GM19351 (cell line): ENCODE results near the gene KCNN3.

Experiments used
- ATAC-seq: cut with Tn5 transposase; IDR thresholded peaks from one replicate; pipeline ENCODE4 v1.9.1; 2021; ENCODE audit warnings: mild to moderate bottlenecking, moderate library complexity; ENCODE audit not compliant: unreplicated experiment

KCNN3 gene

DNA sequence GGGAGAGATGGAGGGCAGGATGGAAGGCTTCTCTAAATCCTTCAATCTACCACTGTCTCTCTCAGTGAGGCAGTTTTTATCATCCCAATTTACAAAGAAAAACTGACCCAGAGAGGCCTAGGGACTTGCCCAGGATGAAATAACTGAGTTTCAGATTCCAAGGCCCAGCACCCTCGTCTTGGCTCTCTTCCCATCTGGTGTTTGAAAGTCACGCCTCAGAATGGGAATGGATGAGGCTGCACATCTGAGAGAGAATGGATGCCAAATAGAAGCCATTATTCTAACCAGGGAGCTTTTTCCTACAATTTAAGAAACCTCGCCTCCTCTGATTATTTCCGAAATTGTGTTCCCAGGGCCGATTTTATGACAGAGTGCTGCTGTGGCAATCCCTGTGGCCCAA lies 10.6 kb upstream of the KCNN3 start:
- no peak for ATAC-seq

DNA sequence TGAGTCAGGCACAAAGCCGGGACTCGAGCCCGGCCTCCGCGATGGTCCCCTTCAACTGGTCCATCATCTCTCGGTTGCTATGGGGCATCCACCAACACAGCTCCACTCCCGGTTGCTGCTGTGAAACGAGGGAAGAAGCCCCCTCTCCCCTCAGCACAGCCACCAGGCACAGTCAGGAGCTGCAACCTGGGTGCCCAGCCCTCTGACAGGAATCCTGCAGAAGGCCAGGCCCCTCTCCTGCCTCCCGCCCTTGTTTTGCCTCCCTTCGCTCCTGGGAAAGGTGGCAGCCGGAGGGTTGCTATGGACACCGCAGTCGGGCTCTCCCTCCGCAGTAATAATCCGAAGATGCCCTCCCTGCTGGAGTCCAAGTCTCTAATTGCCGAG lies 8.9 kb upstream of the KCNN3 start:
- no peak for ATAC-seq

DNA sequence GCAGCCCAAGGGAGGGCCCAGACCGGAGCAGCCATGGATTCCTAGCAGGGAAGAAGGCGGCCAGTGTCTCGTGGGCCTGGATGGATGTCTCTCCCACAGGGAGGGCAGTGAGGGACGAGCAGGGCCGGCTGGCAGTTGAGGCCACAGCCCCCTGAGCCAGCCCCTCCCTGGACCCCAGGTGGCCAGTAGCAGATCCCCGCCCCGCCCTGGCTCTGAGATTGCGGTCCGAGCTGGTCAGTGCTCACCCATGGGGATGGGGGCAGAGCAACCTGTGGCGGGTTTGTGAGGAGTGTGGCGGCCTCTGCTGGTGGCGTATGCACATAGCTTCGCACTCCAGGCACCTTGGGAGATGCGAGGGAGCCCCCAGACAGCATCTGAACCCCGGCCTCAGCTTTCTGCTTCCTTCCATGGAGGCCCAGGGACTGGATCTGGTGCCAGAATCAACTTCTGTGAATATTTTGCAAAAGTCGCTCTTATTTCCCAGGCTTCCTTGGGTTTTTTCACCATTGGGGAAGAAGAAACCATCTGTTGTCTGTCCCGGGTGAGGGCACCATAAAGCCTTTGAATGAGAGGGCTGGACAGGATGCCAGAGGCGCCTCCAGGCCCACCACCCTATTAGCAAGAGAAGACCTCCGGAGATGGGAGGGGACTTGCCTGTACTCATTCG lies 8.4 kb upstream of the KCNN3 start:
- no peak for ATAC-seq

DNA sequence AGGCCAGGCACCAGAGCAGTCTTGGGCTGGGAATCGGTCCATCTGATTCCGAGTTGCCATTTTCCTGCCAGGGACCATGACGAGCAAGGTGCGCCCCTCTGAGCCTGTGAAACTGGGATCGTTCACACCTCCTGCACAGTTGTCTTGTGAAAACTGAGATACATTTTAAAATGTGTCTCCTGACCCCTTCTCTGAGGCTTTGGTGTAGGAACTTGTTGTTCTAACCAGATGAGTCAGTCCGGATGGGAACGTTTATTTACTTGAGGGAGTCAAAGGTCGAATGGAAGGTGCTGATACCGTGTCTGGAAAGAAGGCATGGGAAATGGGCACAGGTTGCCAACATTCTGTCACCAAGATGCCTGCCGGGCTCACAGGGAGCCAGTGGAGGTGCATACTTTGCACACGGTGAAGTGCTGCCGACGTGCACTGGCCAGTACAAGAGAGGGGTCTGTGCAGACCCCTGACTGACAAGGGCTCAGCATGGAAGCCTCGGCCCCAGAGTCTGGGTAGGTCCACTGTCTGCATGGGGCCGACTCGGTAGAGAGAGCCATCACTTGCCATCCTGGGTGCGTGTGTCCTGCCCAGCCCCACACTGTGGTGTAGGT lies 7.4 kb upstream of the KCNN3 start:
- no peak for ATAC-seq

DNA sequence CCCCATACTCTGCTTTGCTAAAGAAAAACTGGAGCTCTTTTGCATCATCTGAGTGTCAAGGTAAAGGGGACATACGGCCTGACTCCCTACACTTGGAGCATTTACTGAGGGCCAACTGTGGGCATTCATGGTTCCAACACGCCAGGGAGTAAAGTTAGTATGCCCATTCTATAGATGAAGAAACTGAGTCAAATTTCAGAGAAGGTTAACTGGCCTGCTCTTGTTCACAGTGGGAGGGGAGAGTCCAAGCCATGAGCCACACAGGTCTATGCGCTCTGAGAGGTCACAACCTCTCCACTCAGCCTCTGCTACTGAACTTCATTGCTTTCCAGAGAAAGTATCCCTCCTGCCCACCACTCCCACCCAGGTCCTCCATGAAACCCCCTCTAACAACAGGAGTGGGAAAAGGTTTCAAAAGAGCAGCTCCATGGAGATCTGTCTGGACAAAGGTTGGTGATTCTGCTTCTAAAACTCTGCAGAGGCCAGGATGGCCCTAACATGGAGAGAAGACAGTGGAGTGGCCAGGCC lies 6.8 kb upstream of the KCNN3 start:
- no peak for ATAC-seq

DNA sequence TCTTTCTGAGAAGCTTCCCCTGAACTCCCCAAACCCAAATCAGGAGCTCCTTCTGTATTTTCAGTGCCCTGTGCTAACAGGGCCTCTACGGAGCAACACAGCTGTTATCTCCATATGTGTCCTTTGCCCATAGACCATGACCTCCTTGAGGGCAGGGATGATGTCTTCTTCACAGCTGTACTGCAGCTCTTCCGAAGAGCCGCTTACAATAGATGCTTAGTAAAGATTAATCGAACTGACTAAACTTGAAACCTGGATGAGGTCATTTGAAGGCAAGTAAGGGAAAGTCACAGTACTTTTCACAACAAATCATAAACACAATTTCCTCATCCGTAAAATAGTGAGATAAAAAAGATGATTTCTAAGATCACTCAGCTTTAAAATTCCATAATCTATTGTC lies 4.4 kb upstream of the KCNN3 start:
- ATAC-seq, result no peak

DNA sequence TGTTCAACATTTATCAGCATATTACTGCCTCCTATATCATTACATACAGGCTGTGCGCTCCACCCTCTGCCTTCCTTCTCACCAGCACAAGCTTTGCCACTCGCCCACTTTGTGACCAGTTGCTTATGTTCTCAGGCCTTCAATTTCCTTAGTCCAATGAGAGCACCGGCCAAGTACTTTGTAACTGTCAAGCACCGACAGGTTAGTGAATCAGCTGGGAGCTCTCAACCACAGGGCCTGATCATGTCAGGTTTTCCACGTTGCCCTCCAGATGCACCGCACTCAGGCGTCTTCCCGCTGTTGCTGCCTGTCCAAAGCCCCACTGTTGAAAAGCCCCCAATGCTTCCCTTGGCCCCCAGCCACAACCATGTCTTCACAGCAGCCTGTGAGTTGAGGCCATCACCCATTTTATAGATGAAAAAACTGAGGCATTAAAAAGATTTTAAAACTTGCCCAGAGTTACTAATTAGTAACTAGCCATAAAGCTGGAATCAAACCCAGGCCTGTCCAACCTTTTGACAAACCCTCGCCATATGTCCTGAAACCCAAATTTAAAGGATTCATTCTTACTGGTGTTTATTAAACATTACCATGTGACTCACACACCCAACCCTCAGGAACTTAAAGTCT lies 3.4 kb upstream of the KCNN3 start:
- ATAC-seq, result no peak

DNA sequence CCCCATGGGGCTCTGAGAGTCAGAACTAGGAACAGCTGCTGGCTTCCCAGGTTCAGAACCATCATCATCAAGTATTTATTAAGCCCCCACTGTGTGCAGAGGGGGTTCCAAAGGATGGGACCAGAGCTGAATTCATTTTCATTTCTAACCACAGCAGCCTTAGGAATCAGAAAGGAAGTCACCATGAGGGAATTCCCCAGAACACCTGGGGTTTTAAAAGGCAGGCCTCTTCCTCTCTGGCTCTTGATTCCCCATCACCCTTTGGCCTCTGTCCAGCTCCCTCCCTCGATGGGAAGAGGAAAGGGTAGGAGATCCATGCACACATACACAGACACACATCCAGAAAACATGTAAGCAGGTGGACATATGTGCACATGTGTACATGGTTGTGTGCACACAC lies 1.3 kb upstream of the KCNN3 start:
- no peak for ATAC-seq

DNA sequence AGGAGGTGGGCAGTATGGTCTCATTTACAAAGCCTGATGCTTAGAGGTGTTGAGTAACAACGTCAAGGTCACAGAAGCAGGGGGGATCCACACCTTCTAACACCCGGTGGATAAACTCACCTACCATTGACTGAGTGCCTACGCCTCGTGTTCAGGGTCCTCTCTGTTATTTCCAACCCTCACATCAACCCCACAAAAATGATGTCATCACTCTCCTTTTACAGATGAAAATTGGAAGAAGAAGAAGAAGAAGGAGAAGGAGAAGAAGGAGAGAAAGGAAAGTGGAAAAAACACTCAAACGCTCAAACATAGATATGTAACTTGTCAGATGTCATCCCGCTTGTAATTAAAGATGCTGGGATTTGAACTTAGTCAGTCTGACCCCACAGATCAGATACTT lies 653 bp upstream of the KCNN3 start:
- no peak for ATAC-seq

DNA sequence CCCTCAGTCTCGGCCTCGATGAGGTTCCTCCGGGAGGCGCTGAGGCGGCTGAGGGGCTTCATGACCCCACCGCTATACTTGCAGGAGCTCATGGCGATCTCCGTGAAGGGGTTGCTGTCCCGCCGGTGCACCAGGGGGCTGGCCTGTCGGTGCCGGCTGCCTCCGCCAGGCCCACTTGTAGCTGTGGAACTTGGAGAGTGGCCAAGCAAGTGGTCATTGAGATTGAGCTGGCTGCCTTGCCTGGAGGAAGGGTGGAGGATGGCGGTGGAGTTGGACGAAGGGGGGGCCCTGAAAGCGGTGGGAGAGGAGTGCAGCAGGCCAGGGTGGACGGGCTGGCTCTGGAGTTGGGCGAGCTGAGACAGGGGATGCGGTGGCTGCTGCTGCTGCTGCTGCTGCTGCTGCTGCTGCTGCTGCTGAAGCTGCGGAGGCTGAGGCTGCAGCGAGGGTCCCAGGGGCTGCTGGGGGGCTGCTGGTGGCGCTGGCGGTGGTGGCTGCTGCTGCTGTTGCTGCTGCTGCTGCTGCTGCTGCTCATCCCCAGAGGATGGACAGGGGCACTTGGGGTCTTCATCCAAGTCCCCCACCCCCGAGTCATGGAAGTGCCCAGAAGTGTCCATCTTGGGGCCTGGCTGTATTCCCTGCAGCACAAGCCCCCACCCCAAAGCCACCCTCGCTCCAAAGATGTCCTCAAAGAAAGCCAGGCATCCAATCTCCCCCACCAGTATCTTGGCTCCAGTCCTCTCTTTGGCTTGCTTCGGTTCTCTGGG lies 548 bp downstream of the KCNN3 start:
- peak; percentile 15 for ATAC-seq

DNA sequence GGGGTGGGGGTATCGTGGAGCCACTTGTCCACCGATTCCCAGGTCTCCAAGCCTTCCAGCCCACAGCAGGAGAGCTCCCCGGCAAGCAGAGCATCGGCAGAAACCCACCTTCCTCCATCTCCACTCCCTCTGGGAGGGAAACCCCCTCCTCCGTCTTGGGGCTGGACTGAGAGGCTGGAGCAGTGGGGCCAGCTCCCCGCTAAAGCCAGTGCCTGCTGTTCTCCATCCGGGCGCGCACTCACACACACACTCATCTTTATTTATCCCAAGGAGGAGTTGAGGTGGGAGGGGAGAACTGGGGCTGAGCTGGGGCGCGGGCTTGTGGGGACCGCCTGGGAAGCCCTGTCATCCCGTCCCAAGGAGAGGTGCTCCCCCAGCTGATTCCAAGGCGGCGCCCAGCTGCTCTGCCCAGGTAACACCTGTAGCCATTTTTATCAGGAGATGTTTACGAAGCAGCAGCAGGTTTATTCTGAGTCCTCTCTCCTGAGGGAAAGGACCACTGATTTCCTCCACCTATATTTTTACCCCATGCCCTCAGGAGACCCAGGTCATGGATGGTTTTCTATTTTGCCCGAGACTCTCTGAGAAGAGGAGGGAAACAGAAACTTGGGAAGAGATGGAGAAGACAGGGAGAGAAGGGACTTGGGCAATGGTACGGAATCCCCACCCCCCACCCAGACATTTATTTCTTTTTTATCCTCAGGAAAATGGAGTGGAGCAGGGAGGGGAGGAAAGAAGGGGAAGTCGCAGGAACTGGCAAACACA lies 2.1 kb downstream of the KCNN3 start:
- no peak for ATAC-seq

DNA sequence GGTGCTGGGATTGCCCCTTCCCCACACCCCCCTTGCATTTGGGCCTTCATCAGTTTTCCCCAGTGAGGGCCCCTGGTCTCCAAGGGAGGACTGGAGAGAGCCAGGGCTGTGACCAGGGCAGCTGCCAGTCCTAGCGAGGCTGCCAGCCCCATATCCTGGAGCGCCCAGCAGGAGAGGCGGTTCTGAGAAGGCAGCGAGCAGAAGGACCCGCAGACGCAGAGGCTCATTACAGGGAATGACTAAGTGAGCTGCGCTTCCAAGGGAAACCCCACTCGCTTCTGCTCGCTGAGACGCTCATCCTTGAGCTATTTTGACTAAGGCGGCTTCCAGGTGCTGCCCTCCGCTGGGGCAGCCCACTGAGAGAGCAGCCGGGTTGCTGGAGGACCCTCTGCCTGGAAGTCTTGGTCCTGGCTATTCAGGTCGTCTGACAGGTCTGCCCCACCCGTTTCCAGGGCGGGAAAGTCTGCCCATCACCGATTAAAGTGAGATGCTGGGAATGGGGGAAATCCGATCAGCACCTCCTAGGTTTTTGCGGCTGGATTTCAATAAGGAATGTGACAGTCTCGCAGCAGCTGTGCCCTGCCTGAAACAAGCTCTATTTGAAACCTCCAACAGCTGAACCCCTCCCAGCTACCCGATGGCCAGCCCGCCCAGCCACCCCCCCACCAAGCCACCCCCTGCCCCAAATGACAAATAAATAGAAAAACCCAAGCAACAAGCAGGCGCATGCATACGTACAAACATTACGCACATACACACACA lies 2.8 kb downstream of the KCNN3 start:
- ATAC-seq, result no peak

DNA sequence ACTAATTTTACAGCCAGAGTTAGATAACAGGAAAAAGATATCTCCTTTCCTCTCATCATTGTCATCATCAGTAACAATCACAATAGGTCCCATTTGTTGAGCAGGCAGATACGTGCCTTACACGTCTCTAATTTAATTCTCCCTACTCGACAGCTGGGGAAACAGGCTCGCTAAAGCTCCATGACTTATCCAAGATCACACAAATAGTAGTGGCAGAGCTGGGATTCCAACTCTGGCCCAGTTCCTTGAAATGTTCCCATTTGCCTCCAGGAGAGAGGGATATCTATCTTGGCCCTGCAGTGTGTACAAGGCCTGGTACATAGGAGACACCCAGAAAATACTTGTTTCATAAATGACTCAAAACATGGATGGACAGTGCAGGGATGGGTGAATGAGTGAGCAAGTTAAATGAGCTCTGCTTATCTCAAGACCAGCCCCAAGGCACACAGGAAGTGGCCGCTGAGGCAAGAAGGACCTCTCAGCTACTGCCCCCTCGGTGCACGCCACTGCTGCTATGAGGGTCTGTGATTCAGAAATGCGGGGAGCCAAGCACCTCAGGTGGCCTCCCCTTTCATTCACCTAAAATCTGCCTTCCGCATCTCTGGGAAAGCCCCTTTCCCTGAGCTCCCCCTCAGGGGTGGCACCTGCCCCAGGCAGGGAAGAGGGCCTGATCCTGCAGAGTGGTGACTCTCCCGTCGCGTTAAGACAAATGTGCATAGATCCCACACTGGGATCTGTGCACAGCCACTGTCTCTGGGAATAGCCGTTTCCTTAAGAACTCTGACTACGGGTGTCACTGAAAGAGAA lies 3.6 kb downstream of the KCNN3 start:
- ATAC-seq, result no peak

DNA sequence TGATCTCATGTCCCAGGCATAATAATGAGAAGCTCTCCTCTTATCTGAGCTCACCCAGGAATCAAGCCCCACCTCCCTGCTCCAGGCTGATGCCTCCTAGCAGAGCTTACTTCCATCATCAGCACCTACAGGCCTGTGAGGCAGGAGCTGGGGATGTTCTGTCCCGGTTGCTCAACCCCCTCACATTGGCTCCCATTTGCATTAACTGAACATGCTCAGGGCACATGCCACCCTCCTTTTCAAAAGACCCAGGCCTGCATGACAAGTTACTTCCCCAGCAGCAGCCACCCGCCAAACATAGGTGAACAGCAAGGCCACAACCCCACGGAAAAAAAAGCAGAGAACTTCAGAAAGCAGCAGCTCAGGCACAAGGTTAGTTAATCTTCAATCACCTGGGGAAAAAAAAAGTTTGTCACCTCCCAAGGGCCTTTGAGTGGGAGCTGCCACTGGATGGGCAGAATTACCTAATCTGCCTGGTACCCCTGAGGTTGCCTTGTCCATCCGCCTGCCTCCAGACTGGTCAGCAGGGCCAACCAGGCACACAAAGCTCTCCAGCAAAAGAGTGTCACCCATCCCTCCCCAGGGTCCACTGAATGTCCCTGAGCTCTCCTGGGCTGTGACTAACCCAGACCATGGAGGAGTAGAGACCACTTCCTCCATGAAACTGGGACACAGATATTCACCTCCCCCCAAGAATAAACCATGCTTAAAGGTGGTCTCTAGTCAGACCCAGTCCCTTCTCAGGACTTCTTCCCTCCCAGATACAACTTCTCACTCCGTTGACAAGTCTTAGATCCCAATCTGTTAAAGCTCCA lies 4.4 kb downstream of the KCNN3 start:
- no peak for ATAC-seq

DNA sequence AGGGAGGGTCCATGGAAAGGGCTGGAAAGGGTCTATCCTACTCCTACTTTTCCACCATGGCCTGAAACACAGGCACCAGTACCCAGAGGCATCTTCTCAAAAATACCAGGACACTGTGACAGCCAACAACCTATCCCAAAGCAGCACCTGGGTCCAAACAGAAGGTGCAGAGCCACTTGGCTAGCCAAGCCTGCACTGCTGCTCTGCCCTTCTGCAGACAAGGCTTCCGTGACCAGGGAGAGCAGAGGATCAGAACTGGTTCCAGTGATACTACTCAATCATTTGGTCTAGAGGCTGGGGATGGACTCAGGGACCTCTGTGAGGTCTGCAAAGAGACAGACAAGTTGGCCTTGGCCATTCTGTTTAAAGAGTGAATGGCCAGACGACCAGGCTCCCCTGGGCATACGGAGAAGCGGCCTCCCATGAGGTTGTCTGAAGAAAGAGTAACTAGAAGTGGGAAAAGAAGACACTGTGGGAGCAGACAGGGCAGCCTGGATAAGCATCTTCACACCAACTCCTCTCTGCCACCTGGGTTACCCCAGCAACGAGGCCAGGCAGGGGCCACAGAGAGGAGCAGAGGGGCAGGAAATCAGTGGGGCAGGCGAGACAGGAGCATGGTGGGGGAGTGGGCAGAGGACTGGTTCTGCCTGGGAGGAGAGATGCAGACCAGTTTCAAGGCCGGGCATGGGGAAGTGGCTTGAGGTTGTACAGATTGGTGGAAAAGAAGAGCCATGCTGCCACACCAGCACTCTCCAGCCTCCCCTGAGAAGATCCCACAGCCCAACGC lies 5.7 kb downstream of the KCNN3 start:
- no peak for ATAC-seq

DNA sequence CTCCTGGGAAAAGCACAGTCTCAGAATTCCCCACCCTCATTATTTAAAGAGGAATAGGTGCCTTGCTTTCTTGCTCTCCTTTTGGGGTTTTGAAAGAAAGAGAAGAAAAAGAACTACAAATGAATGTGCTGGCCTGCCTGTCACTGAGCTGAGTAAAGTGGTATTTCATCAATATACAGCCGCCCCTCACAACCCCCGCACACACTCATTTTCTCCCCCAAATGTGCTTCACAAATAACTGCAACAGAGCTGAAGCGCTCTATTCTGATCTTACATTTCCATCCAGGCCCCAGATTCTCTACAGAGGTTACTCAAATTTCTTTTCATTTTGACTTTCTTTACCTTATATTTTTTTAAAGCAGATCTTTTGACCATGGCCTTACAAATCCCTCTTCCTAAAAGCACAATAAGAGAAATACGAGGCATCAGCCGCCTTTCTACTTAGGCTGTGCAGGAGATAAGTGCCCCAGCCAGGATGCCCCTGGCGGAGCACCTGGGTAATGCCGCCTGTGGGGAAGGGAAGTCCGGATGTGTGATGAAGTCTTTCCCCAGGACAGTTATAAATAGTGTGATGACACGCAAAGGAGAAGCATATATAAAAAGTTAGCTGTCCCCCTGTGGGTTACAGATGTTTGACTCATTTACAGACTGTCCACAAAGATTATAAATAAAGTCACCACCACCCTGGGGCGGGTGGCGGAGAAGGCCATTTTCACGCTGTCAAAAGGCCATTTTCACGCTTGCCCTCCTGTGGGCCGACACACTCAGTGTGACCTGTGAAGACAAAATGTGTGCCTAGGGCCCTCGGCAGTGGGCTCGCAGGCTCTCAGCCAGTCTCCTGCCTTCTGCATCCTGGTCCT lies 6.5 kb downstream of the KCNN3 start:
- ATAC-seq, result peak; percentile 33

DNA sequence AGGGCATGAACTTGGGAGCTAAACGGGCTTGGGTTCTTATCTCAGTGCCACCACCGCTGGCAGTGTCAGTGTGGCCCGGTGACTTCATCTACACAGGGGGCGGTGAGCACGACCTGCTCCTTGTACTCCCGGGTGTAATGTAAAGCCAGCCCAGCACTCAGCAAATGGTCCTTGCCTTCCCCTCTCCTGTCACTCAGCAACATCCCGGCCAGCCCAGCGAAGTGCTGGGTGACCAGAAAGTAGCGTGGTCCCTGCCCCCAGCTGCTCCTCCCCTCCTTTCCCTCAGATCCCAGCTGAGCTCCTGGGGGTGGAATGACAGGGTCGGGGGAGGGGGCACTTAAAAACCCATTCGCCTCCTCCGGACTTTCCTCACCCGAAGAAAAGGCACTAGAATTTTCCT lies 7.2 kb downstream of the KCNN3 start:
- ATAC-seq, result no peak
